GM18870 (cell line): Measurements from ENCODE around the gene ITGB5.

Experiments used
- ATAC-seq: cut with Tn5 transposase; IDR thresholded peaks from one replicate; pipeline ENCODE4 v1.9.1; 2021; ENCODE audit warnings: moderate library complexity; ENCODE audit not compliant: unreplicated experiment

The ITGB5 gene, protein sequence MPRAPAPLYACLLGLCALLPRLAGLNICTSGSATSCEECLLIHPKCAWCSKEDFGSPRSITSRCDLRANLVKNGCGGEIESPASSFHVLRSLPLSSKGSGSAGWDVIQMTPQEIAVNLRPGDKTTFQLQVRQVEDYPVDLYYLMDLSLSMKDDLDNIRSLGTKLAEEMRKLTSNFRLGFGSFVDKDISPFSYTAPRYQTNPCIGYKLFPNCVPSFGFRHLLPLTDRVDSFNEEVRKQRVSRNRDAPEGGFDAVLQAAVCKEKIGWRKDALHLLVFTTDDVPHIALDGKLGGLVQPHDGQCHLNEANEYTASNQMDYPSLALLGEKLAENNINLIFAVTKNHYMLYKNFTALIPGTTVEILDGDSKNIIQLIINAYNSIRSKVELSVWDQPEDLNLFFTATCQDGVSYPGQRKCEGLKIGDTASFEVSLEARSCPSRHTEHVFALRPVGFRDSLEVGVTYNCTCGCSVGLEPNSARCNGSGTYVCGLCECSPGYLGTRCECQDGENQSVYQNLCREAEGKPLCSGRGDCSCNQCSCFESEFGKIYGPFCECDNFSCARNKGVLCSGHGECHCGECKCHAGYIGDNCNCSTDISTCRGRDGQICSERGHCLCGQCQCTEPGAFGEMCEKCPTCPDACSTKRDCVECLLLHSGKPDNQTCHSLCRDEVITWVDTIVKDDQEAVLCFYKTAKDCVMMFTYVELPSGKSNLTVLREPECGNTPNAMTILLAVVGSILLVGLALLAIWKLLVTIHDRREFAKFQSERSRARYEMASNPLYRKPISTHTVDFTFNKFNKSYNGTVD

DNA sequence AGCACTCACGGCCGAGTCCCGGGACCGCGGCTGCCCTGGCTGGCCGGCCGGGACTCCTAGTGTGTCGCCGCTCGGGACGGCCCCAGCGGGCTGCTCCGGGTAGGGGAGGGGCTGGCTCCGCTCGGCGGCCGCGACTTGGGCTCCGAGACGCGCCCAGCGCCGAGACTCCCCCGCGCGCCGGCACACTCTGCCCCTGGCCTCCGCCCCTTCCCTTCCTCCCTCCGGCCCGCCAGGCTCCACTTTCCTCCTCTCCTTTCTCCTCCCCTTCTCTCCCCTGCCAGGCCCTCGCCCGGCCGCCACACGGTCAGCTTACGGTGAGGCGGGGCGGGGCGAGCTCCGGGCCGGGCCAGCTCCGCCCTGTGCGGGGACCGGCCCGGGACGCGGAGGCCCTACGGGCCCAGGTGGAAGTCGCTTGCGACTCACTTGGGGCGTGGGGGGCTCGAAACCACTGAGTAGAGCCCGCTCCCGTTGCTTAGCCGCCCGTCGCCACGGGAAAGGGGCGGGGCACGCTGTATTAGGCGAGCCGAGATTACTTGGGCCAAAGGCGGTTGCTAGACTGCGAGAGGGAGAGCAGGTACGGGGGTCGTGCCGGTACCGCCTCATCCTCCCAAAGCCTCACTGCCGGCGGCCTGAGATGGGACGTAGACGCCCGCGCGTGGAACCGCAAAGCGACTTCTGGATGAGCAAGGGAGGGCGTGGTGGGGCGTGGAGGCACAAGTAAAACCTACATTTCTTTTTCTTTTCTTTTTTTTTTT, at the start of gene ITGB5:
Gene ITGB5, minus strand, starts transcription at position 189 of the 755 bp plus-strand sequence. CDS start 365 bp downstream, outside the sequence.
- peak; percentile 50 for ATAC-seq

DNA sequence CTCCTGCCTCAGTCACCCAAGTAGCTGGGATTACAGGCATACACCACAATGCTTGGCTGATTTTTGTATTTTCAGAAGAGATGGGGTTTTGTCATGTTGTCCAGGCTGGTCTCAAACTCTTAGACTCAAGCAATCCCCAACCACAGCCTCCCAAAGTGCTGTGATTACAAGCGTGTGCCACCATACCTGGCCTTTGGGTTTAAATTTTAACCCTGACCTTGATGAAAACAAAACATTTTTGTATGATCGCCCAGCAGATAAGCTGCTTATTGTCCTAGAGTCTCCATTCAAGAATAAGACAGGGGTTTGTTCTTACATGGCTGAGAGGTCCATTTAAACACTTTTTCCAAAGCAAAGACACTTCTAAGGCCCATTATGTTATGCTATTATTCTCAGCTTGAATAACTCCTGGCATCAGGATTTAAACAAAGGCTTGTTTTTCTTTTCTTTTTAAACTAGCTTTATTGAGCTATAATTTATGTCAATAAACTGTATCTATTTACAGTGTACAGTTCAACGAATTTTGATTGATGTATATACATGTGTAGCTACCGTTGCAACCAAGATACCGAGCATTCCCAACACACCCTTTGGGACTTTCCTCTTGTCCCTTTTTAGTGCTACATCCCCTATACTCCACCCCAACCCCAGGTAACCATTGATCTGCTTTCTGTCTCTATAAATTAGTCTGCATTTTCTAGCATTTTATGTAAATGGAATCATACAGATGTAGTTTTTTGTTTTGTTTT, 48.8 kb upstream of the ITGB5 start:
- ATAC-seq = no peak

GRCh38 chr3:124935264-124935663, 48.1 kb upstream of the ITGB5 start:
- no peak for ATAC-seq

- no peak for ATAC-seq
Measured at GRCh38 chr3:124934577-124934976, 47.4 kb upstream of the ITGB5 start, which contains the start of gene MUC13. TSS of gene MUC13 (minus strand) at chr3:124934751. CDS start at chr3:124934712, 39 bp downstream.

DNA sequence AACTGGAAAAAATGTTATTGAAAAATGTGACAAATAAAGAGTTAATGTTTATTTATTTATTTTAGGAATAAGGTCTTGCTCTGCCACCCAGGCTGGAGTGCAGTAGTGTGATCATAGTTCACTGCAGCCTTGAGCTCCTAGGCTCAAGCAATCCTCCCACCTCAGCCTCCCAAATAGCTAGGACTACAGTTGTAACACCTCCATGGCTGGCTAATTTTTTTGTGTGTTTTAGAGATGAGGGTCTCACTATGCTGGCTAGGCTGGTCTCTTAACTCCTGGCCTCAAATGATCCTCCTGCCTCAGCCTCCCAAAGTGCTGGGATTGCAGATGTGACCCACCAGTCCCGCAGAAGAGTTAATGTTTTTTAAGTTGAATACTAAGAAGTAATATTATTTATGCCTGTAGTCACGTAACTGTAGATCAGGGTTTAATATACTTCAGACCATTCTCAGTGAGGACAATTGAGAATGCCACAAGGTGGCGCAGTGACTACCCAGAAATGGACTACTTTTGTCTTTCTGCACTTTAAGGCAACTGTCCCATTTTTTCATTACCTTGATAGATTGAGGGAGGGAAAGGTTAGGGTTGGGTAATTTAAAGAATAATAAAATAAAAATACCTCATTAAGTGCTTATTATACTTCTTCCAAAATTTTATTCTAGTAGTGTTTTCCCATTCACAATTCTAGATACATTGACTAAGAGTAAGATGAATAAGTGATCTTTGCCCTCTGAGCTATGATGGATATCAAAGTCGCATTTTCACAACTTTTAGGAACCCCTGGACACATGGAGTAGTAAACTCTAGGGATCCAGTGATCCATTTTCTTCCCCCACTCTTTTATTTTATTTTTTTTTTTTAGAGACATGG, 41.4 kb upstream of the ITGB5 start:
- no peak for ATAC-seq

- ATAC-seq = peak; percentile 61
Measured at GRCh38 chr3:124927574-124928045, 40.4 kb upstream of the ITGB5 start.

- no peak for ATAC-seq
Measured at GRCh38 chr3:124926426-124927101, 39.4 kb upstream of the ITGB5 start.

- no peak for ATAC-seq
Measured at GRCh38 chr3:124924741-124925140, 37.6 kb upstream of the ITGB5 start.

DNA sequence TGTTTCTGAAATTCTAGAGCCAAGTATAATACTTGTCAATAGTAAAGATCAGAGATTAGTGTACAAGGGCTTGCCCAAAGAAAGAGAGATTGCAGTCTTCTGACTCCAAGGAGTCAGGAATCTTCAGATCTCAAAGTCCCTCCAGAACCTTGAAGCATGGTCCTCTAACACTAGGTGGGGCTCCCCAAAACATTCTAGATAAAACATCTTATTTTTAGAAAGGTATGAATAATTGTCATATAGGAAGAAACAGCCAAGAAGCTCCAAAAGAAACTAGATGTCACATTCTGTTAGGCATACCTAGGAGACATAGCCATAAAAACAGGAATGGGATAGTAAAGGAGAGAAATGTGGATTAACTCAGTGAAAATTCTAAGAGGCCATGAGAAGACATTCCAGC, 36.7 kb upstream of the ITGB5 start:
- no peak for ATAC-seq

DNA sequence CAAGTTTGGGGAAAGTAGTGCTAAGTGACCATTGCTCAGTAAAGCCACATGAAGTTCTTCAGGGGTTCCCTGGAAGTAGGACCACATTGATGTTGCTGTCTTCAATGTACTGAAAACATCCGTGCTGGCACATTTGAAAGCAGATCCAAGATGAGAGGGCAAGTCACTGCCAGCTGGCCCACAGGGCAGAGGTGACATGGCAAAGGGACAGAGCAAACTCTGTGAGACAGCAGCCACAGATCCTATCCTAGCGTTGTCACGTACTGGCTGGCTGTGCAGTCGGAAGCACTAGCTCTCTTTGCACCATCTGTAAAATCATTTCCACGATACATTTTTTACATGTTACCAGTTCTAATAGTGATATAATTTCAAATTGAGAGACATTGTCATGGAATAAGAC, 33.6 kb upstream of the ITGB5 start:
- ATAC-seq = no peak

DNA sequence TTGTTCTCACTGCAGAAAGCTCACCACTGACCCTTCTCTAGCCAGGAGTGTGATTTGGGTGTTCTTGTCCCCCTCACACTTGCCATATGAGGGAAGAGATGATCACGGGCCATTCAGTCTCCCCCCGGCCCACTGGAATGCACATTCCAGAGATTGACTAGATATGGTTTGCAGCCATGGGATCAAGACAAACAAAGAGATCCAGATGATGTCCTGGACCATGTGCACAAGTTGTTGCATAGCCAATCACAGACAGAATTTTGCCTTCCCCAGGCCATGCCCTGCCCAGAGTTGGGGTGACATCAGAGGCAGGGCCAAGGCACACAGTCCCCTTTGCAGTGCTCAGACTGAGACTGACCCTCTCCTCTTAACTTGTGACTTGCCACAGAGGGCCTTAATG, 32.6 kb upstream of the ITGB5 start:
- ATAC-seq = no peak

- ATAC-seq = no peak
Measured at GRCh38 chr3:124918524-124918923, 31.4 kb upstream of the ITGB5 start.

GRCh38 chr3:124916837-124917409, 29.8 kb upstream of the ITGB5 start:
- ATAC-seq = no peak

GRCh38 chr3:124915254-124915653, 28.1 kb upstream of the ITGB5 start:
- ATAC-seq = no peak

DNA sequence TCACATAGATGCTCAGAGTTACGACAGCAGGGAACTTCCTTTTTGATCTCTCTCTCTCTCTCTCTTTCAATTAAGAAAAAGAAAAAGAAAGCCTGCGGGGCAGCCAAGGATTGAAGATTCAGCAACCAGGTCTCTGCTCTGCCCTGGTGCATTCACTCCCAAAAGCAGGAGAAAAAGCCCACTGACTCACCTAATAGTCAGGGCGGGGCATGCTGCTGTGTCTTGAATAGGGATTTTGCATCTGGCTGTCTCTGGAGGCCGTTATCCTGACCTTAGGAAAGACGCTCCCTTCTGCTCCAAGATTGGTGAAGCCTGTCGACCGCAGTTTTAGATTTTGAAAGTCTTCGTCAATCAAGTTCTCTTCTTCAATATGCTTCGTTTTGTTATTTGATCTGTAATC, 20.8 kb upstream of the ITGB5 start:
- ATAC-seq = no peak

DNA sequence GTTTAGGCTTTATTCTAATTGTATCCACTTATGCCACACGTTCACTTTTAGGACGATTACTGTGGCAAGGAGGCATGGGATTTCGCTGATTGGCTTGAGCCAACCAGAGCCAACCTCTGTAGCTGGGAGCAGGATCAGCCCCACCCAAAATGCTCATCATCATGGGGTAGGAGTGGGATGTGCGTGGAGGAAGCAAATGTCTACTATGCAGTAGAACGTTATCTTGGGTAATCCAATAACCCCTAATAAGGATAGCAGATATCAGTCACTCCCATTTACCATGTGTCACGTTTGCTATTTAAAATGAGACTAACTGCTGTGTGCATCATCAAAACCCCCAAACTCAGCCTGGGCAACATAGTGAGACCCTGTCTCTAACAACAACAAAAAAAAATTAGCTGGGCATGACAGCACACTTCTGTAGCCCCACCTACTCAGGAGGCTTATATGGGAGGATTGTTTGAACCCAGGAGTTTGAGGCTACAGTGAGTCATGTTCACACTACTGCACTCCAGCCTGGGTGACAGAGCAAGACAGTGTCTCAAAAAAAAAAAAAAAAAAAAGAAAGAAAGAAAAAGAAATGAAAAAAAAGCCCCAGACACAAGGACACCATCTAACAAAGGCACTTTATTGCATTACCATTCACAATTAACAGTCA, 17.8 kb upstream of the ITGB5 start:
- no peak for ATAC-seq

- no peak for ATAC-seq
Measured at GRCh38 chr3:124903896-124904834, 17.0 kb upstream of the ITGB5 start.
